SU-DHL-6 (cell line): ENCODE results near the gene USP14.

ENCODE experiments used
- H2AFZ ChIP-seq: fragments of 200-600 bp; sonication (generic); 2 replicates; pipeline ENCODE4 v1.6.1; 2014; ENCODE audit warnings: low read depth, mild to moderate bottlenecking, moderate library complexity, mixed read lengths, antibody characterized with exemption, low read length; ENCODE audit not compliant: severe bottlenecking
- H3F3A ChIP-seq: fragments of 200-600 bp; shearing (Covaris generic); 2 replicates; pipeline ENCODE4 v1.6.0; 2016; ENCODE audit warnings: antibody characterized with exemption, mild to moderate bottlenecking; ENCODE audit not compliant: insufficient read depth
- H3K27ac ChIP-seq: fragments of 200-600 bp; sonication (generic); 2 replicates; pipeline ENCODE4 v1.5.1; 2016; ENCODE audit warnings: low read depth, mild to moderate bottlenecking, low read length, moderate library complexity, mixed read lengths
- H3K27me3 ChIP-seq: fragments of 200-600 bp; sonication (generic), shearing (Covaris generic); 2 replicates; pipeline ENCODE4 v1.6.0; 2014; ENCODE audit warnings: mild to moderate bottlenecking, low read length
- H3K36me3 ChIP-seq: fragments of 200-600 bp; sonication (generic); 2 replicates; pipeline ENCODE4 v1.6.1; 2014; ENCODE audit warnings: mild to moderate bottlenecking, low read length, mixed read lengths
- H3K4me2 ChIP-seq: fragments of 300-600, 200-600 bp; shearing (Covaris generic), sonication (generic); 2 replicates; pipeline ENCODE4 v1.6.0; 2014; ENCODE audit warnings: low read length, low read depth, mild to moderate bottlenecking; ENCODE audit not compliant: poor library complexity, severe bottlenecking
- H3K4me3 ChIP-seq: fragments of 200-600 bp; sonication (generic); 2 replicates; pipeline ENCODE4 v1.5.1; 2014; ENCODE audit warnings: antibody characterized with exemption, low read length, mild to moderate bottlenecking, mixed read lengths; ENCODE audit not compliant: insufficient read depth, poor library complexity, severe bottlenecking
- H3K79me2 ChIP-seq: fragments of 200-600 bp; sonication (generic); 2 replicates; pipeline ENCODE4 v1.6.1; 2014; ENCODE audit warnings: mild to moderate bottlenecking, low read length, moderate library complexity; ENCODE audit not compliant: insufficient read depth
- H3K9ac ChIP-seq: fragments of 200-600 bp; sonication (generic); 2 replicates; pipeline ENCODE4 v1.7.0; 2014; ENCODE audit warnings: mild to moderate bottlenecking, low read length
- H3K9me2 ChIP-seq: fragments of 200-600 bp; sonication (generic); replicated peaks from 2 replicates; pipeline ENCODE4 v1.6.1; 2014; ENCODE audit warnings: low read length; ENCODE audit not compliant: insufficient read depth
- H3K9me3 ChIP-seq: fragments of 200-600 bp; sonication (generic); 2 replicates; pipeline ENCODE4 v1.6.1; 2014; ENCODE audit warnings: low read length, mixed read lengths; ENCODE audit not compliant: insufficient read depth
- H4K20me1 ChIP-seq: fragments of 200-600 bp; sonication (generic); 2 replicates; pipeline ENCODE4 v1.6.1; 2014; ENCODE audit warnings: low read depth, mild to moderate bottlenecking, antibody characterized with exemption, low read length, moderate library complexity, mixed read lengths
- CTCF ChIP-seq: fragments of 200-600 bp; sonication (generic); IDR thresholded peaks from one replicate; pipeline ENCODE4 v1.5.1; 2017; ENCODE audit warnings: antibody characterized with exemption, mild to moderate bottlenecking, low read length, moderate library complexity; ENCODE audit not compliant: insufficient read depth, poor library complexity, severe bottlenecking
- EZH2phosphoT487 ChIP-seq: fragments of 200-600 bp; sonication (generic), shearing (Covaris generic); conservative IDR thresholded peaks from 2 replicates; pipeline ENCODE4 v1.6.1; 2018; ENCODE audit warnings: mild to moderate bottlenecking, antibody characterized with exemption, low read length, moderate library complexity, mixed read lengths

The USP14 gene

DNA sequence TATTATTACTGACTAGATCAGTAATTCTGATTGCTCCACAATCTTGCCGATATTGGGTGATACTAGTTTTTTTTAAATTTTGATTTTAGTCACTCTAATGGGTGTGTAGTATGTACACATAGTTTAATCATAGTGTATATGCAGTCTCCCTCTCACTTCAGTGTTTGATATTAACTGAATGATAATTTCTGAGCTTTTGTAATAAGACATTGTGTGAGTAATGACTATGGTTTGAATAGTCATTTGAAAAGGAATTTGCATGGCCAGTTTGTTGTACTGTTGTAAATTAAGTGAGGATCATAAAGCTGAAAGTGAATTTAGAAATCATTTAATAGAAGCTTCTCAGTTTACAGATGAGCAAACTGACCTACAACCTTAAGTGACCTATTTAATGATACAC is 33.4 kb downstream of the USP14 start:
- Histone ChIP-seq H3K79me2 (peaks cover 52% of the 10 kb centered on the region), H3K27me3 (no peaks in the 10 kb centered on the region), H3K4me3 (no peak overlapping the region), H3K4me2 (no peak overlapping the region), H3K36me3 (peaks cover 8% of the 10 kb centered on the region; the same call in 1 of the 2 replicates), H3K9ac (no peak overlapping the region), H3K9me2 (no peaks in the 10 kb centered on the region), H3K27ac (no peak overlapping the region), H4K20me1 (0 out of 2 replicates have a peak, but pooled peaks cover 8% of the 10 kb centered on the region), H3K9me3 (no peaks in the 10 kb centered on the region), H2AFZ (no peak overlapping the region), H3F3A (no peaks in the 10 kb centered on the region)
- no peak for TF ChIP-seq EZH2phosphoT487
- TF ChIP-seq CTCF = no peak

DNA sequence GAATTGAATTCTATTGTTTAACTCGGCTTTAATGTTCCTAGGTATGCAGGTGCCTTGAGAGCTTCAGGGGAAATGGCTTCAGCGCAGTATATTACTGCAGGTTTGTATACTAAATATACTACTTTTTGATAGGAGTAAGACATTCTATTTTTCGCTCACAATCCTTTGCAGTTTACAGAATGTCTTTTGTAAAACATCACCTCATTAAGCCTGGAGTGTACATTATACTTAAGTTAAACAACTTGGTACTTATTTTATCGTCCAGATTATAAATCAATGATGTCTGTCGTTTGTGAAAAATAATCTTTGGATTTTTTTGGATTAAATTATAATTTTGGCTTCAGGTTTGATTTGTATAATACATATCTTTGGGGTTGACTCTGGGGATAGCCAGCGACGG is 34.4 kb downstream of the USP14 start:
- Histone ChIP-seq H3F3A (no peaks in the 10 kb centered on the region), H3K36me3 (peaks cover 15% of the 10 kb centered on the region; the same call in 1 of the 2 replicates), H3K9me2 (no peaks in the 10 kb centered on the region), H4K20me1 (0 out of 2 replicates have a peak, but pooled peaks cover 1% of the 10 kb centered on the region), H3K9ac (no peak overlapping the region), H3K27ac (no peak overlapping the region), H3K4me3 (no peak overlapping the region), H3K4me2 (no peak overlapping the region), H3K27me3 (no peaks in the 10 kb centered on the region), H3K79me2 (peaks cover 42% of the 10 kb centered on the region), H3K9me3 (no peaks in the 10 kb centered on the region), H2AFZ (no peak overlapping the region)
- TF ChIP-seq CTCF (no peak), EZH2phosphoT487 (no peak)

DNA sequence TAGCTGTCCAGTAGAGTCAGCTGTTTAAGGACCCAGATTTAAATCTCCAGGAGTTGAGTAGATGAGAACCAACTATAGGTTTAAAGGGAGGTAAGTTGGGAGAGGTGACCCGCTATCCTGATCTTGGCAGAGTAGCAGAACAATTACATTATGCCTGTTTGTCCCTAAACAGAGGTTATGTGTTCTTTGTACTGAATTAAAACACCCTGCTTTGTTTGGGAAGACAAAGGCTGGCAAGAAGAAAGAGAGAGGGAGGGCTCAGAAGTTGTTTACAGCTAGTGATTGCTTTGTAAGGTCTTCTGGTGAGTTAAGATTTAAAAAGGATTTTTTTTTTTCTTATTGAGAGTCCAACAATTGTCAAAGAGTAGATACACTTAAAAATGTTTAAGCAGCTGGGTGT is 37.3 kb downstream of the USP14 start:
- H3F3A ChIP-seq = no peaks in the 10 kb centered on the region
- H3K36me3 ChIP-seq = peaks cover 25% of the 10 kb centered on the region
- TF ChIP-seq CTCF = no peak
- no peak for TF ChIP-seq EZH2phosphoT487
- H3K27me3 ChIP-seq = no peaks in the 10 kb centered on the region
- no peaks in the 10 kb centered on the region for H4K20me1 ChIP-seq
- no peaks in the 10 kb centered on the region for H3K9me2 ChIP-seq
- H3K4me2 ChIP-seq = no peak overlapping the region
- H3K4me3 ChIP-seq = no peak overlapping the region
- no peaks in the 10 kb centered on the region for H3K9me3 ChIP-seq
- H3K79me2 ChIP-seq = peaks cover 15% of the 10 kb centered on the region; the same call in 1 of the 2 replicates
- H2AFZ ChIP-seq = no peak overlapping the region
- H3K9ac ChIP-seq = no peak overlapping the region
- no peak overlapping the region for H3K27ac ChIP-seq
